ENCODE data around the gene STK38L. TPM values are rescaled to one million over a fixed set of nuclear protein-coding genes. Genes with fewer than 3 reads are reported as not detected.

Gene STK38L
- total RNA-seq, 1 donor from 2014 or later: 115 TPM

- H3K9me3 ChIP-seq (ENCODE audit: insufficient read depth, low read depth, low read length): no peaks in the 10 kb centered on the region
- H3K4me1 ChIP-seq (ENCODE audit: insufficient read depth, low read length): peaks cover 23% of the 10 kb centered on the region
- DNase-seq (ENCODE audit: low read depth) (peak; percentile 80), FAIRE-seq (no peak)
- TF ChIP-seq, protein P1, sequence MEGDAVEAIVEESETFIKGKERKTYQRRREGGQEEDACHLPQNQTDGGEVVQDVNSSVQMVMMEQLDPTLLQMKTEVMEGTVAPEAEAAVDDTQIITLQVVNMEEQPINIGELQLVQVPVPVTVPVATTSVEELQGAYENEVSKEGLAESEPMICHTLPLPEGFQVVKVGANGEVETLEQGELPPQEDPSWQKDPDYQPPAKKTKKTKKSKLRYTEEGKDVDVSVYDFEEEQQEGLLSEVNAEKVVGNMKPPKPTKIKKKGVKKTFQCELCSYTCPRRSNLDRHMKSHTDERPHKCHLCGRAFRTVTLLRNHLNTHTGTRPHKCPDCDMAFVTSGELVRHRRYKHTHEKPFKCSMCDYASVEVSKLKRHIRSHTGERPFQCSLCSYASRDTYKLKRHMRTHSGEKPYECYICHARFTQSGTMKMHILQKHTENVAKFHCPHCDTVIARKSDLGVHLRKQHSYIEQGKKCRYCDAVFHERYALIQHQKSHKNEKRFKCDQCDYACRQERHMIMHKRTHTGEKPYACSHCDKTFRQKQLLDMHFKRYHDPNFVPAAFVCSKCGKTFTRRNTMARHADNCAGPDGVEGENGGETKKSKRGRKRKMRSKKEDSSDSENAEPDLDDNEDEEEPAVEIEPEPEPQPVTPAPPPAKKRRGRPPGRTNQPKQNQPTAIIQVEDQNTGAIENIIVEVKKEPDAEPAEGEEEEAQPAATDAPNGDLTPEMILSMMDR (IDR thresholded peaks at IDR 0.05; ENCODE audit: insufficient read depth, low read depth, low read length): no peak
- TF ChIP-seq EZH2 (IDR thresholded peaks at IDR 0.05; ENCODE audit: insufficient read depth, low read length): no peak
- H4K20me1 ChIP-seq (ENCODE audit: insufficient read depth, low read length): no peaks in the 10 kb centered on the region
- no peak overlapping the region for H3K4me3 ChIP-seq (ENCODE audit: insufficient read depth, low read depth, low read length)
- Mint-ChIP-seq H3K4me1 (ENCODE audit: low read depth, unreplicated experiment) (peaks cover 20% of the 10 kb centered on the region), H3K9me3 (ENCODE audit: unreplicated experiment) (peaks cover 2% of the 10 kb centered on the region), H3K27me3 (ENCODE audit: low read depth, unreplicated experiment) (no peaks in the 10 kb centered on the region), H3K27ac (ENCODE audit: unreplicated experiment) (peak overlapping the region; percentile 30), H3K4me3 (ENCODE audit: unreplicated experiment) (no peak overlapping the region), H3K36me3 (ENCODE audit: low read depth, unreplicated experiment) (no peaks in the 10 kb centered on the region)
- no peak overlapping the region for H3K4me2 ChIP-seq (ENCODE audit: low read length)
- H3K9ac ChIP-seq (ENCODE audit: low read length): no peak overlapping the region
- H3K27me3 ChIP-seq (ENCODE audit: insufficient read depth, low read length): no peaks in the 10 kb centered on the region
- H3K79me2 ChIP-seq (ENCODE audit: insufficient read depth, low read length): no peaks in the 10 kb centered on the region
- no peak overlapping the region for H3K27ac ChIP-seq (ENCODE audit: low read depth, low read length)
- no peaks in the 10 kb centered on the region for H3K36me3 ChIP-seq (ENCODE audit: insufficient read depth, low read length)
- peak overlapping the region; percentile 58 for H2AFZ ChIP-seq (ENCODE audit: low read depth, low read length)
Measured at GRCh38 chr12:27198036-27198435, 46.0 kb upstream of the STK38L start.

DNA sequence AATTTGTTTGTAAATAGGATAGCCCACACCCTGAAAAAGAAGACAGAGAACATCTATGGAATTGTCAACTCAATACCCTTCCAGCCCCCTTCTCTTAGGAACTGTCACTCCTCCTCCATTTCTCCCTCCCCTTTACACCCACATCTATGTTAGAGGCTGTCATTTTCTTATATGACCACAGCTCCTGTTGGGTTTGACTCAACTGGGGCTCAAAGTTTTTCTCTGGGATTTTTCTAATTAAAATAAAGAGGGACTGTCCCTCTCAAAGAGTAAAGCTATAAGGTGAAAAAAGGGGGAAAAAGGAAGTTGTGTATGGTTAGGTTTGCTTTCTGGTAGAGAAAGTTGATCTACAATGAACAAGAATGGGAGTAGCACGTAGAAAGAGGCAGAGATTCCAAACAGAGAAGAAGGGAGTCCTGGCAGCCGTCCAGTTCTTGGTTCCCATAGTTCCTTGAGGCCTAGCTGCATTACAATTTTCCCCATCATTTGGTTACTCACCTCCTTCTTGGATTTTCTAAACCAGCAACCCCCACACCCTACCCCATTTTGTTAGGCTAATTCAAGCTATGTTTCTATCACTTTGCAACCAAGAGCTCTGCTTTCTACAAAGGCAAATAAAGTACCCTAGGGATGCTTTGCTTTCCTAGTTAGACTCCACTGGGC is 44.3 kb upstream of the STK38L start:
- Histone ChIP-seq H3K79me2 (ENCODE audit: insufficient read depth, low read length) (no peaks in the 10 kb centered on the region), H3K9ac (ENCODE audit: low read length) (no peak overlapping the region), H3K4me3 (ENCODE audit: insufficient read depth, low read depth, low read length) (no peak overlapping the region), H3K4me2 (ENCODE audit: low read length) (no peak overlapping the region), H3K4me1 (ENCODE audit: insufficient read depth, low read length) (peaks cover 6% of the 10 kb centered on the region), H3K27ac (ENCODE audit: low read depth, low read length) (no peak overlapping the region), H4K20me1 (ENCODE audit: insufficient read depth, low read length) (no peaks in the 10 kb centered on the region), H3K36me3 (ENCODE audit: insufficient read depth, low read length) (no peaks in the 10 kb centered on the region), H3K9me3 (ENCODE audit: insufficient read depth, low read depth, low read length) (no peaks in the 10 kb centered on the region), H2AFZ (ENCODE audit: low read depth, low read length) (no peak overlapping the region), H3K27me3 (ENCODE audit: insufficient read depth, low read length) (no peaks in the 10 kb centered on the region)
- no peaks in the 10 kb centered on the region for H3K36me3 Mint-ChIP-seq (ENCODE audit: low read depth, unreplicated experiment)
- H3K27ac Mint-ChIP-seq (ENCODE audit: unreplicated experiment): peak overlapping the region; percentile 4
- H3K27me3 Mint-ChIP-seq (ENCODE audit: low read depth, unreplicated experiment): no peaks in the 10 kb centered on the region
- no peak for FAIRE-seq
- DNase-seq (ENCODE audit: low read depth): no peak
- peaks cover 2% of the 10 kb centered on the region for H3K9me3 Mint-ChIP-seq (ENCODE audit: unreplicated experiment)
- TF ChIP-seq, protein P1 (IDR thresholded peaks at IDR 0.05; ENCODE audit: insufficient read depth, low read depth, low read length): no peak
- peaks cover 13% of the 10 kb centered on the region for H3K4me1 Mint-ChIP-seq (ENCODE audit: low read depth, unreplicated experiment)
- no peak overlapping the region for H3K4me3 Mint-ChIP-seq (ENCODE audit: unreplicated experiment)

DNA sequence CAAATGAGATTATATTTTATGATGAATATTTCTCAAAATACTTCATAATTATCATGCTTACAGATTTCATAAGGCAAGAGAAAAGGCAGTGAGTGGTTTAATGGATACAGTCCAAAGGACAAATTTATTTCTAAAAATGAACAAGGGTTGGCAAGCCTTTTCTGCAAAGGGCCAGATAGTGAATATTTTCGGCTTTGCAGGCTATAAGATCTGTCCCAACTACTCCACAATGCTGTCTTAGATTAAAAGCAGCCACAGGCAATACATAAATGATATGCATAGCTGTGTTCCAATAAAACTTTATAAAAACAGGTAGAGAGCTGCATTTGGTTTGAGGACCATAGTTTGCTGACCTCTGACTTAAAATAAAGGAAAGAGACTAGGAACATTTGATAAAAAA is 42.9 kb upstream of the STK38L start:
- Histone ChIP-seq H4K20me1 (ENCODE audit: insufficient read depth, low read length) (no peaks in the 10 kb centered on the region), H3K27ac (ENCODE audit: low read depth, low read length) (no peak overlapping the region), H3K36me3 (ENCODE audit: insufficient read depth, low read length) (no peaks in the 10 kb centered on the region), H3K4me1 (ENCODE audit: insufficient read depth, low read length) (peaks cover 6% of the 10 kb centered on the region), H3K79me2 (ENCODE audit: insufficient read depth, low read length) (no peaks in the 10 kb centered on the region), H3K4me2 (ENCODE audit: low read length) (no peak overlapping the region), H2AFZ (ENCODE audit: low read depth, low read length) (no peak overlapping the region), H3K27me3 (ENCODE audit: insufficient read depth, low read length) (no peaks in the 10 kb centered on the region), H3K9me3 (ENCODE audit: insufficient read depth, low read depth, low read length) (no peaks in the 10 kb centered on the region), H3K9ac (ENCODE audit: low read length) (no peak overlapping the region), H3K4me3 (ENCODE audit: insufficient read depth, low read depth, low read length) (no peak overlapping the region)
- H3K4me1 Mint-ChIP-seq (ENCODE audit: low read depth, unreplicated experiment): peaks cover 13% of the 10 kb centered on the region
- TF ChIP-seq EZH2 (IDR thresholded peaks at IDR 0.05; ENCODE audit: insufficient read depth, low read length): no peak
- TF ChIP-seq, protein P1 (IDR thresholded peaks at IDR 0.05; ENCODE audit: insufficient read depth, low read depth, low read length): no peak
- H3K27me3 Mint-ChIP-seq (ENCODE audit: low read depth, unreplicated experiment): no peaks in the 10 kb centered on the region
- DNase-seq (ENCODE audit: low read depth) (no peak), FAIRE-seq (no peak)
- no peaks in the 10 kb centered on the region for H3K36me3 Mint-ChIP-seq (ENCODE audit: low read depth, unreplicated experiment)
- H3K9me3 Mint-ChIP-seq (ENCODE audit: unreplicated experiment): peaks cover 2% of the 10 kb centered on the region
- peak overlapping the region; percentile 20 for H3K27ac Mint-ChIP-seq (ENCODE audit: unreplicated experiment)
- H3K4me3 Mint-ChIP-seq (ENCODE audit: unreplicated experiment): no peak overlapping the region

Data from astrocyte (in vitro differentiated cells and primary cell).